ENCODE data around the gene PRODH2.

PRODH2 gene

DNA sequence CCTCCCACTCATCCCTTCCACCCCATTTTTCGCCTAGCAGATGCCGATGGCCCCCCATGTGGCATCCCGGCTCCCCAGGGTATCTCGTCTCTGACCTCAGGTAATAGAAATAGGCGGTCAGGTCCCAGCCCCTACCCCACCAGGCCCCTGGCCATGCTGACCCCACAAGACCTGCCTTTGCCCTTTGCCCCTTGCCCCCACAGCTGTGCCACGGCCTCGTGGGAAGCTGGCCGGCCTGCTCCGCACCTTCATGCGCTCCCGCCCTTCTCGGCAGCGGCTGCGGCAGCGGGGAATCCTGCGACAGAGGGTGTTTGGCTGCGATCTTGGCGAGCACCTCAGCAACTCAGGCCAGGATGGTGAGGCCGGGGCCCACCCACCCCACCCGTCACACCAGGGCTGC, 31.9 kb downstream of the PRODH2 start:
- no peak for DNase-seq (ENCODE audit: low read depth)
- no peak for TF ChIP-seq CTCF (IDR thresholded peaks at IDR 0.05; ENCODE audit: insufficient read depth, low read depth, low read length, missing control alignments)
- H3K4me3 ChIP-seq (ENCODE audit: low read depth, low read length), result no peak overlapping the region

DNA sequence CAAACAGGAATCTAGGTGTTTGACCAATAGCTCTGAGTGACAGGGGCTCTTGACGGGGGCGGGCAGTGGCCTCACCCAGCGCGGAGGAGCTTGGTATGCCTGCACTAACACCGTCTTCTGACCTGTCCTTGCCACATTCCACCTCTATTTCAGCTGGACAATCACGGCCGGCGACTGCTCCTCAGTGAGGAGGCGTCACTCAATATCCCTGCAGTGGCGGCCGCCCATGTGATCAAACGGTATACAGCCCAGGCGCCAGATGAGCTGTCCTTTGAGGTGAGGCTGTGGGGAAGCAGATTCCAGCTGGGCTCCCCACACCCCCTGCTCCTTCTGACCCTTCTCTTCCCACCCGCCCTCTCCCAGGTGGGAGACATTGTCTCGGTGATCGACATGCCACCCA, 32.6 kb downstream of the PRODH2 start:
- no peak overlapping the region for H3K4me3 ChIP-seq (ENCODE audit: low read depth, low read length)
- no peak for TF ChIP-seq CTCF (IDR thresholded peaks at IDR 0.05; ENCODE audit: insufficient read depth, low read depth, low read length, missing control alignments)

GRCh38 chr19:35779033-35779432, 33.6 kb downstream of the PRODH2 start:
- no peak for TF ChIP-seq CTCF (IDR thresholded peaks at IDR 0.05; ENCODE audit: insufficient read depth, low read depth, low read length, missing control alignments)
- DNase-seq (ENCODE audit: low read depth), result no peak
- H3K4me3 ChIP-seq (ENCODE audit: low read depth, low read length), result no peak overlapping the region

More for the DNA sequence above, 32.6 kb downstream of the PRODH2 start:
- no peak for DNase-seq (ENCODE audit: low read depth)

- no peak for DNase-seq (ENCODE audit: low read depth)
- no peak overlapping the region for H3K4me3 ChIP-seq (ENCODE audit: low read depth, low read length)
- TF ChIP-seq CTCF (IDR thresholded peaks at IDR 0.05; ENCODE audit: insufficient read depth, low read depth, low read length, missing control alignments), result no peak
Observed at GRCh38 chr19:35777961-35778360, 34.7 kb downstream of the PRODH2 start.

GRCh38 chr19:35777086-35777841, 35.4 kb downstream of the PRODH2 start:
- no peak for DNase-seq (ENCODE audit: low read depth)
- no peak for TF ChIP-seq CTCF (IDR thresholded peaks at IDR 0.05; ENCODE audit: insufficient read depth, low read depth, low read length, missing control alignments)
- no peak overlapping the region for H3K4me3 ChIP-seq (ENCODE audit: low read depth, low read length)

- no peak for DNase-seq (ENCODE audit: low read depth)
Observed at GRCh38 chr19:35776102-35776788, 36.4 kb downstream of the PRODH2 start.

More at GRCh38 chr19:35776102-35776788, 36.4 kb downstream of the PRODH2 start:
- peak overlapping the region; percentile 60 for H3K4me3 ChIP-seq (ENCODE audit: low read depth, low read length)
- no peak for TF ChIP-seq CTCF (IDR thresholded peaks at IDR 0.05; ENCODE audit: insufficient read depth, low read depth, low read length, missing control alignments)
